22Rv1 (cell line): ENCODE measurements around the gene TRUB1.

Experiments
- ZFX ChIP-seq: fragments of 450-650 bp; IDR thresholded peaks from 2 replicates; pipeline ENCODE4 v1.6.1; 2017; ENCODE audit warnings: antibody characterized with exemption, borderline replicate concordance
- TF ChIP-seq, protein P1 (sequence below): fragments of 450-650 bp; IDR thresholded peaks from 2 replicates; pipeline ENCODE4 v1.5.1; 2017; ENCODE audit warnings: mild to moderate bottlenecking

DNA sequence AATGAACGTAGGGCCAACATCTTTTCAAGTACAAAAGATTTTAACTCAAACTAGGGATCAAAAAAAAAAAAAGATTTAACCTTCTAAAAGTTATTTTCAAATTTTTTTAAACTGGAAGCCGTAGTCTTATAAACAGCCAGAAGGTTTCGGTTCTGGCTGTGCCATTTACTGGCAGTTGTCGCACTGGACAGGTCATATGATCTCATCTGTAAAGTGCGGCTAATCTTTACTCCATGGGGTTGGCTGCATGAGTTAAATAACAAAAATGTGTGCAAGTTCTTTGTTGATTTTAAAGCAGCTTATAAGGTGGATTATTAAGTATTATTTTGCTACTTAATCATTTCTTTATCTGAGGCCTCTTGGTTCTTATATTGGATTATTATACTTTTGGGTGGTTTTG, 36.6 kb downstream of the TRUB1 start:
- TF ChIP-seq, protein P1, sequence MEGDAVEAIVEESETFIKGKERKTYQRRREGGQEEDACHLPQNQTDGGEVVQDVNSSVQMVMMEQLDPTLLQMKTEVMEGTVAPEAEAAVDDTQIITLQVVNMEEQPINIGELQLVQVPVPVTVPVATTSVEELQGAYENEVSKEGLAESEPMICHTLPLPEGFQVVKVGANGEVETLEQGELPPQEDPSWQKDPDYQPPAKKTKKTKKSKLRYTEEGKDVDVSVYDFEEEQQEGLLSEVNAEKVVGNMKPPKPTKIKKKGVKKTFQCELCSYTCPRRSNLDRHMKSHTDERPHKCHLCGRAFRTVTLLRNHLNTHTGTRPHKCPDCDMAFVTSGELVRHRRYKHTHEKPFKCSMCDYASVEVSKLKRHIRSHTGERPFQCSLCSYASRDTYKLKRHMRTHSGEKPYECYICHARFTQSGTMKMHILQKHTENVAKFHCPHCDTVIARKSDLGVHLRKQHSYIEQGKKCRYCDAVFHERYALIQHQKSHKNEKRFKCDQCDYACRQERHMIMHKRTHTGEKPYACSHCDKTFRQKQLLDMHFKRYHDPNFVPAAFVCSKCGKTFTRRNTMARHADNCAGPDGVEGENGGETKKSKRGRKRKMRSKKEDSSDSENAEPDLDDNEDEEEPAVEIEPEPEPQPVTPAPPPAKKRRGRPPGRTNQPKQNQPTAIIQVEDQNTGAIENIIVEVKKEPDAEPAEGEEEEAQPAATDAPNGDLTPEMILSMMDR: no peak
- TF ChIP-seq ZFX: no peak
